Thoracic aorta (tissue), 2 donors: ENCODE results near the gene SLC30A5. TPM values are rescaled to one million over a fixed set of nuclear protein-coding genes. Genes with fewer than 3 reads are reported as not detected.
"Not testable (repeated sequence)": the region's sequence is repeated elsewhere in the genome, so short reads cannot be mapped to it uniquely, and the experiment has no call there.

Experiments
- ATAC-seq: fragments of 150-250 bp; one replicate; pipeline ENCODE4 v1.8.0; 2017; ENCODE audit warnings: low read depth; ENCODE audit not compliant: insufficient number of reproducible peaks, low FRiP score
- DNase-seq: peaks from one replicate; pipeline ENCODE4 v3.0.0-alpha.2; 2020; ENCODE audit warnings: low spot score
- H3K27ac ChIP-seq, 2 donors: fragments of 200-600 bp; sonication (generic); 1 replicate in 1 of 2; 2 replicates in 1 of 2; pipeline ENCODE4 v1.5.1; 2016; ENCODE audit warnings: mild to moderate bottlenecking in 2 of 2, moderate library complexity in 2 of 2
- H3K27me3 ChIP-seq: fragments of 200-600 bp; sonication (generic); replicated peaks from 2 replicates; pipeline ENCODE4 v1.6.0; 2016; ENCODE audit warnings: mild to moderate bottlenecking; ENCODE audit not compliant: insufficient read depth
- H3K36me3 ChIP-seq: fragments of 200-600 bp; sonication (generic); one replicate; pipeline ENCODE4 v1.5.1; 2016
- H3K4me1 ChIP-seq, 2 donors: fragments of 200-600 bp; sonication (generic); 1 replicate in 1 of 2; 2 replicates in 1 of 2; pipeline versions ENCODE4 v1.5.1 to v1.6.0; 2016; ENCODE audit warnings: low read depth in 2 of 2, mild to moderate bottlenecking in 1 of 2; ENCODE audit not compliant: control insufficient read depth in 1 of 2
- H3K4me3 ChIP-seq: fragments of 200-600 bp; sonication (generic); 2 replicates; pipeline ENCODE4 v1.5.1; 2016; ENCODE audit warnings: mild to moderate bottlenecking
- H3K9me3 ChIP-seq: fragments of 200-600 bp; sonication (generic); 2 replicates; pipeline ENCODE4 v1.5.1; 2016
- CTCF ChIP-seq: fragments of 200-600 bp; sonication (generic); IDR thresholded peaks from one replicate; pipeline ENCODE4 v1.5.1; 2019; ENCODE audit warnings: antibody characterized with exemption
- total RNA-seq, 2 donors: library from RNA; depleted of rRNA; stranded (reverse); fragments of >200 nt; gene quantifications; one replicate each; pipeline versions ENCODE4 v1.1.0 to v1.2.3, GENCODE V29; 2016

Gene SLC30A5
- total RNA-seq, 2 donors from 2014 or later, result 42.8 to 64.3 TPM

GRCh38 chr5:69086206-69086605, 7.6 kb upstream of the SLC30A5 start:
- ATAC-seq, result no peak
- no peaks in the 10 kb centered on the region for H3K27me3 ChIP-seq

GRCh38 chr5:69088006-69088405, 5.8 kb upstream of the SLC30A5 start:
- not testable (repeated sequence) for H3K27me3 ChIP-seq, ATAC-seq, H3K4me1 ChIP-seq, DNase-seq, H3K27ac ChIP-seq, H3K36me3 ChIP-seq, H3K4me3 ChIP-seq, H3K9me3 ChIP-seq

More at GRCh38 chr5:69086206-69086605, 7.6 kb upstream of the SLC30A5 start:
- Histone ChIP-seq H3K27ac (no peak overlapping the region), H3K4me3 (no peak overlapping the region), H3K4me1 (no peaks in the 10 kb centered on the region), H3K36me3 (no peaks in the 10 kb centered on the region), H3K9me3 (no peaks in the 10 kb centered on the region)
- no peak for DNase-seq
- no peak for TF ChIP-seq CTCF

- Histone ChIP-seq H3K27ac (no peak overlapping the region), H3K4me3 (no peak overlapping the region), H3K27me3 (no peaks in the 10 kb centered on the region), H3K4me1 (peaks cover 5 to 7% of the 10 kb centered on the region in 2 donors), H3K9me3 (no peaks in the 10 kb centered on the region), H3K36me3 (no peaks in the 10 kb centered on the region)
- ATAC-seq (no peak), DNase-seq (no peak)
- TF ChIP-seq CTCF, result no peak
Observed at GRCh38 chr5:69090158-69090557, 3.7 kb upstream of the SLC30A5 start.

GRCh38 chr5:69091771-69092170, 2.0 kb upstream of the SLC30A5 start:
- Histone ChIP-seq H3K27me3 (no peaks in the 10 kb centered on the region), H3K36me3 (no peaks in the 10 kb centered on the region), H3K4me3 (no peak overlapping the region), H3K27ac (no peak overlapping the region), H3K4me1 (peaks cover 10 to 21% of the 10 kb centered on the region in 2 donors), H3K9me3 (no peaks in the 10 kb centered on the region)
- TF ChIP-seq CTCF, result no peak
- ATAC-seq (no peak), DNase-seq (no peak)

- Histone ChIP-seq H3K36me3 (peaks cover 3% of the 10 kb centered on the region), H3K4me3 (no peak overlapping the region), H3K9me3 (no peaks in the 10 kb centered on the region), H3K4me1 (peaks cover 10 to 21% of the 10 kb centered on the region in 2 donors), H3K27me3 (no peaks in the 10 kb centered on the region), H3K27ac (no peak overlapping the region)
- DNase-seq (no peak), ATAC-seq (no peak)
- TF ChIP-seq CTCF, result no peak
Observed at GRCh38 chr5:69092969-69093368, 845 bp upstream of the SLC30A5 start.

- H3K4me3 ChIP-seq, result no peak overlapping the region
Observed at GRCh38 chr5:69099302-69099701, 5.5 kb downstream of the SLC30A5 start.

More at GRCh38 chr5:69099302-69099701, 5.5 kb downstream of the SLC30A5 start:
- H3K9me3 ChIP-seq, result no peaks in the 10 kb centered on the region
- H3K36me3 ChIP-seq, result peaks cover 13% of the 10 kb centered on the region
- no peak for DNase-seq
- ATAC-seq, result no peak
- no peak overlapping the region for H3K27ac ChIP-seq
- H3K4me1 ChIP-seq, result peaks cover 10 to 21% of the 10 kb centered on the region in 2 donors
- TF ChIP-seq CTCF, result no peak
- H3K27me3 ChIP-seq, result no peaks in the 10 kb centered on the region
